HG02970 (cell line): ENCODE measurements around the gene PAQR5.
"Not testable (repeated sequence)": the region's sequence is repeated elsewhere in the genome, so short reads cannot be mapped to it uniquely, and the experiment has no call there.

Experiments used
- ATAC-seq: cut with Tn5 transposase; IDR thresholded peaks from one replicate; pipeline ENCODE4 v1.9.1; 2021; ENCODE audit warnings: mild to moderate bottlenecking, moderate library complexity, moderate number of reproducible peaks; ENCODE audit not compliant: unreplicated experiment, low FRiP score

Gene PAQR5

GRCh38 chr15:69344238-69344637 lies 45.5 kb downstream of the PAQR5 start:
- no peak for ATAC-seq

- no peak for ATAC-seq
Observed at GRCh38 chr15:69346112-69346511, 47.4 kb downstream of the PAQR5 start.

- ATAC-seq, result no peak
Observed at GRCh38 chr15:69351333-69351732, 52.6 kb downstream of the PAQR5 start.

- ATAC-seq, result no peak
Observed at GRCh38 chr15:69351884-69352283, 53.2 kb downstream of the PAQR5 start.

GRCh38 chr15:69357773-69358771 lies 59.4 kb downstream of the PAQR5 start:
- no peak for ATAC-seq

- no peak for ATAC-seq
Observed at GRCh38 chr15:69358850-69359249, 60.1 kb downstream of the PAQR5 start.

GRCh38 chr15:69359722-69360121 lies 61.0 kb downstream of the PAQR5 start:
- no peak for ATAC-seq

GRCh38 chr15:69360642-69361041 lies 61.9 kb downstream of the PAQR5 start:
- ATAC-seq, result no peak

GRCh38 chr15:69367236-69367635 lies 68.5 kb downstream of the PAQR5 start:
- ATAC-seq, result no peak

- ATAC-seq, result no peak
Observed at GRCh38 chr15:69369631-69370030, 70.9 kb downstream of the PAQR5 start.

- no peak for ATAC-seq
Observed at GRCh38 chr15:69373406-69373805, 74.7 kb downstream of the PAQR5 start.

- ATAC-seq, result no peak
Observed at GRCh38 chr15:69375151-69375790, 76.6 kb downstream of the PAQR5 start.

GRCh38 chr15:69377216-69377970 lies 78.7 kb downstream of the PAQR5 start:
- ATAC-seq, result no peak

- no peak for ATAC-seq
Observed at GRCh38 chr15:69380100-69380725, 81.5 kb downstream of the PAQR5 start.

GRCh38 chr15:69380726-69381105 lies 82.0 kb downstream of the PAQR5 start:
- no peak for ATAC-seq

- not testable (repeated sequence) for ATAC-seq
Observed at GRCh38 chr15:69382176-69382575, 83.5 kb downstream of the PAQR5 start.

- ATAC-seq, result not testable (repeated sequence)
Observed at GRCh38 chr15:69384066-69384465, 85.4 kb downstream of the PAQR5 start.

- no peak for ATAC-seq
Observed at GRCh38 chr15:69384626-69385598, 86.2 kb downstream of the PAQR5 start.

GRCh38 chr15:69385831-69386230 lies 87.1 kb downstream of the PAQR5 start:
- no peak for ATAC-seq
